Transverse colon (tissue), 3 donors: Measurements from ENCODE around the gene SHB.

Experiments
- CTCF ChIP-seq, 5 experiments: fragments of 200-600 bp in 3 of 5; fragments of 450-650 bp in 2 of 5; sonication (generic) in 3 of 5; IDR thresholded peaks; 1 replicate in 2 of 5; 2 replicates in 3 of 5; pipeline ENCODE4 v1.5.1; 2016 to 2017; ENCODE audit warnings: antibody characterized with exemption in 5 of 5, inconsistent platforms in 3 of 5, mild to moderate bottlenecking in 2 of 5, moderate library complexity in 1 of 5
- EP300 ChIP-seq: sonication (generic); formaldehyde crosslinking; IDR thresholded peaks from one replicate; pipeline ENCODE4 v1.6.1; 2017; ENCODE audit warnings: antibody characterized with exemption, low read depth
- POLR2A ChIP-seq: fragments of 450-650 bp; IDR thresholded peaks from one replicate; pipeline ENCODE4 v1.6.1; 2016; ENCODE audit warnings: antibody characterized with exemption, mild to moderate bottlenecking, moderate library complexity

DNA sequence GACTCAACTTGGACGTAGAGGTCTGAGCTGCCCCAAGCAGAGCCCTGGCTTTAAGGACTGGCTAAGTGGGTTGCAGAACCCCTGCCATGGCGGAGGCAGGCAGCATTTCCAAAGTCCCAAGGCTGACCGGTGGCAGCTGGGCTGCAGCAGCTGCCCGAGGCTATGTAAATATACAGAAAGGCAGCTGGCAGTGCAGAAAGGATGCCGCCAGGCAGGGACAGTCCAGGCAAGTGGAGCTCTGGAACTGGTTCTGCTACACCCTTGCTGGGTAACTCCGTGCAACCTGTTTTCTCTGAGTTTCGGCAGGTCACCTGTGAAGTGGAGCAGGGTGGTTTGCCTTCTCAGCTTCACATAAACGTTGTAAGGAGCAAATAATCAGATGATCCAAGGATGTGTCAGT, 46.0 kb downstream of the SHB start:
- TF ChIP-seq CTCF (IDR thresholded peaks at IDR 0.05), result no peak
- TF ChIP-seq POLR2A, result no peak
- TF ChIP-seq EP300, result no peak
